Measurements from ENCODE around the gene HPSE2.

DNA sequence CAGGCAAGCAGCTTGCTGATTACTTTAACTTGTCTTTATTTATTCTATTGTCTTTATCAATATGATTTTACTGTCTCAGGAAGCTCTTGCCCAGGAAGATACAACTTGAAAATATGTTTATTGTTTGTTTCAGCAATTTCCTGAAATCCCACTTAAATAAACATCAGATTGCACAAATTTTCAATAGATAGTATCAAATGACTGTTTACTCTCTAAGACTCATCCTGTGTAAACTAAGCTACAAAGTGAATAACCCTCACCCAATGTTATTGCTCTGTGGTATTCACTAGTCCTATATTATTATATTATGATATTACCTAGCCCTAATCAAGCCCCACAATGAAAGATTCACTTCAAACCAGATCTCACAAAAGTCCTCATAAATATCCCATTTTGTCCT is 658.5 kb downstream of the HPSE2 start:
- no peak for TF ChIP-seq CTCF (IDR thresholded peaks at IDR 0.05)
- TF ChIP-seq POLR2A (IDR thresholded peaks at IDR 0.05), result no peak
- TF ChIP-seq POLR2AphosphoS5 (IDR thresholded peaks at IDR 0.05; ENCODE audit: insufficient read depth in 1 of 2, low read depth in 1 of 2), result no peak

All from vagina (tissue), 2 donors.